Measurements from ENCODE around the gene DHRS7C. TPM values are rescaled to one million over a fixed set of nuclear protein-coding genes. Genes with fewer than 3 reads are reported as not detected.
A peak's percentile ranks its signal among the peaks of the same experiment; 100 is the strongest.

The DHRS7C gene
- total RNA-seq, 1 experiment from 2014 or later: not detected

DNA sequence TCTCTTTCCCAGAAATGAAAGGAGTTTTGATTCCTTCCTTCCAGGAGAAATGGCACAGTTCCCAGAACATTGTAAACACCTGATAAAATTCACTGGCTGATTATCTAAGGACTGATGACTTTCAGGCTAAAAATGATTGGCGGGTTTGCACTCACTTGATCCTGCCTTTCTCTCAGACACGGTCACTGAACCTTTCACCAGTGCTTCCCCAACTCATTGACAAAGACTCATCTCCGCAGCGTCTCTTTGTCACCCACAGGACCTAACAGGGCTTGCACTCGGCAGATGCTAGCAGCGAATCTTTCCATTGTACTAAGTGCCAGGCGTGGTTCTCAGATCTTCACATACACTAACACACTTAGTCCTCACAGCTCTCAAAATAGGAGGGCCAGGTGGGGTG is 7.3 kb upstream of the DHRS7C start (continued):
- TF ChIP-seq, protein P1, sequence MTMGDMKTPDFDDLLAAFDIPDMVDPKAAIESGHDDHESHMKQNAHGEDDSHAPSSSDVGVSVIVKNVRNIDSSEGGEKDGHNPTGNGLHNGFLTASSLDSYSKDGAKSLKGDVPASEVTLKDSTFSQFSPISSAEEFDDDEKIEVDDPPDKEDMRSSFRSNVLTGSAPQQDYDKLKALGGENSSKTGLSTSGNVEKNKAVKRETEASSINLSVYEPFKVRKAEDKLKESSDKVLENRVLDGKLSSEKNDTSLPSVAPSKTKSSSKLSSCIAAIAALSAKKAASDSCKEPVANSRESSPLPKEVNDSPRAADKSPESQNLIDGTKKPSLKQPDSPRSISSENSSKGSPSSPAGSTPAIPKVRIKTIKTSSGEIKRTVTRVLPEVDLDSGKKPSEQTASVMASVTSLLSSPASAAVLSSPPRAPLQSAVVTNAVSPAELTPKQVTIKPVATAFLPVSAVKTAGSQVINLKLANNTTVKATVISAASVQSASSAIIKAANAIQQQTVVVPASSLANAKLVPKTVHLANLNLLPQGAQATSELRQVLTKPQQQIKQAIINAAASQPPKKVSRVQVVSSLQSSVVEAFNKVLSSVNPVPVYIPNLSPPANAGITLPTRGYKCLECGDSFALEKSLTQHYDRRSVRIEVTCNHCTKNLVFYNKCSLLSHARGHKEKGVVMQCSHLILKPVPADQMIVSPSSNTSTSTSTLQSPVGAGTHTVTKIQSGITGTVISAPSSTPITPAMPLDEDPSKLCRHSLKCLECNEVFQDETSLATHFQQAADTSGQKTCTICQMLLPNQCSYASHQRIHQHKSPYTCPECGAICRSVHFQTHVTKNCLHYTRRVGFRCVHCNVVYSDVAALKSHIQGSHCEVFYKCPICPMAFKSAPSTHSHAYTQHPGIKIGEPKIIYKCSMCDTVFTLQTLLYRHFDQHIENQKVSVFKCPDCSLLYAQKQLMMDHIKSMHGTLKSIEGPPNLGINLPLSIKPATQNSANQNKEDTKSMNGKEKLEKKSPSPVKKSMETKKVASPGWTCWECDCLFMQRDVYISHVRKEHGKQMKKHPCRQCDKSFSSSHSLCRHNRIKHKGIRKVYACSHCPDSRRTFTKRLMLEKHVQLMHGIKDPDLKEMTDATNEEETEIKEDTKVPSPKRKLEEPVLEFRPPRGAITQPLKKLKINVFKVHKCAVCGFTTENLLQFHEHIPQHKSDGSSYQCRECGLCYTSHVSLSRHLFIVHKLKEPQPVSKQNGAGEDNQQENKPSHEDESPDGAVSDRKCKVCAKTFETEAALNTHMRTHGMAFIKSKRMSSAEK (CRISPR knock-in tag; IDR thresholded peaks at IDR 0.05; ENCODE audit: borderline replicate concordance): no peak
- TF ChIP-seq GTF2I (CRISPR knock-in tag; conservative IDR thresholded peaks at IDR 0.05): no peak
- TF ChIP-seq MYBL2 (CRISPR knock-in tag; IDR thresholded peaks at IDR 0.05): no peak
- TF ChIP-seq CREB1 (CRISPR knock-in tag; IDR thresholded peaks at IDR 0.05): no peak
- no peak for TF ChIP-seq NR3C1 (CRISPR knock-in tag; conservative IDR thresholded peaks at IDR 0.05; ENCODE audit: low read depth)
- TF ChIP-seq ZNF317 (CRISPR knock-in tag; IDR thresholded peaks at IDR 0.05; ENCODE audit: borderline replicate concordance, low read depth): no peak
- TF ChIP-seq PRRX2 (CRISPR knock-in tag; IDR thresholded peaks at IDR 0.05): no peak
- TF ChIP-seq, protein P2, sequence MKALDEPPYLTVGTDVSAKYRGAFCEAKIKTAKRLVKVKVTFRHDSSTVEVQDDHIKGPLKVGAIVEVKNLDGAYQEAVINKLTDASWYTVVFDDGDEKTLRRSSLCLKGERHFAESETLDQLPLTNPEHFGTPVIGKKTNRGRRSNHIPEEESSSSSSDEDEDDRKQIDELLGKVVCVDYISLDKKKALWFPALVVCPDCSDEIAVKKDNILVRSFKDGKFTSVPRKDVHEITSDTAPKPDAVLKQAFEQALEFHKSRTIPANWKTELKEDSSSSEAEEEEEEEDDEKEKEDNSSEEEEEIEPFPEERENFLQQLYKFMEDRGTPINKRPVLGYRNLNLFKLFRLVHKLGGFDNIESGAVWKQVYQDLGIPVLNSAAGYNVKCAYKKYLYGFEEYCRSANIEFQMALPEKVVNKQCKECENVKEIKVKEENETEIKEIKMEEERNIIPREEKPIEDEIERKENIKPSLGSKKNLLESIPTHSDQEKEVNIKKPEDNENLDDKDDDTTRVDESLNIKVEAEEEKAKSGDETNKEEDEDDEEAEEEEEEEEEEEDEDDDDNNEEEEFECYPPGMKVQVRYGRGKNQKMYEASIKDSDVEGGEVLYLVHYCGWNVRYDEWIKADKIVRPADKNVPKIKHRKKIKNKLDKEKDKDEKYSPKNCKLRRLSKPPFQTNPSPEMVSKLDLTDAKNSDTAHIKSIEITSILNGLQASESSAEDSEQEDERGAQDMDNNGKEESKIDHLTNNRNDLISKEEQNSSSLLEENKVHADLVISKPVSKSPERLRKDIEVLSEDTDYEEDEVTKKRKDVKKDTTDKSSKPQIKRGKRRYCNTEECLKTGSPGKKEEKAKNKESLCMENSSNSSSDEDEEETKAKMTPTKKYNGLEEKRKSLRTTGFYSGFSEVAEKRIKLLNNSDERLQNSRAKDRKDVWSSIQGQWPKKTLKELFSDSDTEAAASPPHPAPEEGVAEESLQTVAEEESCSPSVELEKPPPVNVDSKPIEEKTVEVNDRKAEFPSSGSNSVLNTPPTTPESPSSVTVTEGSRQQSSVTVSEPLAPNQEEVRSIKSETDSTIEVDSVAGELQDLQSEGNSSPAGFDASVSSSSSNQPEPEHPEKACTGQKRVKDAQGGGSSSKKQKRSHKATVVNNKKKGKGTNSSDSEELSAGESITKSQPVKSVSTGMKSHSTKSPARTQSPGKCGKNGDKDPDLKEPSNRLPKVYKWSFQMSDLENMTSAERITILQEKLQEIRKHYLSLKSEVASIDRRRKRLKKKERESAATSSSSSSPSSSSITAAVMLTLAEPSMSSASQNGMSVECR (CRISPR knock-in tag; IDR thresholded peaks at IDR 0.05; ENCODE audit: borderline replicate concordance): no peak
- no peak for TF ChIP-seq ZNF121 (CRISPR knock-in tag; IDR thresholded peaks at IDR 0.05)
- TF ChIP-seq, protein P3, sequence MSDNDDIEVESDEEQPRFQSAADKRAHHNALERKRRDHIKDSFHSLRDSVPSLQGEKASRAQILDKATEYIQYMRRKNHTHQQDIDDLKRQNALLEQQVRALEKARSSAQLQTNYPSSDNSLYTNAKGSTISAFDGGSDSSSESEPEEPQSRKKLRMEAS (CRISPR knock-in tag; IDR thresholded peaks at IDR 0.05): no peak

DNA sequence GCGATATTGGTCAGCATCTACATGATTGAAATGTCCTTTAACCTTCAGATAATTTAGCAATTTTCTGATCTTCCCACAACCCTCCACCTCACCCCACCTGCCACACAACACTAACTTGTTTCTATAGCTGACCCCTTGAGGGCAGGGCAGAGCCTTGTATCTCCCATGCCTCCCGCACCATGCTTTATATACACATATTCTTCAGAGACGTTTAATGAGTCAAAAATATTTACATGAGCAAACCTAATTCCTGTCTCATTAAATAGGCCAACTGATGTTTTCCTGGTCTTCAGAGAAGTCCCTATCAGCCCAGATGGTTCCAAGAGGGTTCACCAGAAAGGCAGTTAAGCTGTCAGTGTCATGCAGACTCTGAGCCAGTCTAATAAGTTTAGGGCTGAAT is 6.6 kb upstream of the DHRS7C start:
- Mint-ChIP-seq H3K4me3 (no peak overlapping the region), H3K27me3 (ENCODE audit: low read depth) (no peaks in the 10 kb centered on the region), H3K4me1 (no peaks in the 10 kb centered on the region), H3K27ac (0 out of 2 replicates have a peak overlapping the region, but pooled peaks have one; percentile 29), H3K9me3 (no peaks in the 10 kb centered on the region), H3K36me3 (no peaks in the 10 kb centered on the region)
- no peak for TF ChIP-seq SOX15 (CRISPR knock-in tag; IDR thresholded peaks at IDR 0.05)
- TF ChIP-seq, protein P4, sequence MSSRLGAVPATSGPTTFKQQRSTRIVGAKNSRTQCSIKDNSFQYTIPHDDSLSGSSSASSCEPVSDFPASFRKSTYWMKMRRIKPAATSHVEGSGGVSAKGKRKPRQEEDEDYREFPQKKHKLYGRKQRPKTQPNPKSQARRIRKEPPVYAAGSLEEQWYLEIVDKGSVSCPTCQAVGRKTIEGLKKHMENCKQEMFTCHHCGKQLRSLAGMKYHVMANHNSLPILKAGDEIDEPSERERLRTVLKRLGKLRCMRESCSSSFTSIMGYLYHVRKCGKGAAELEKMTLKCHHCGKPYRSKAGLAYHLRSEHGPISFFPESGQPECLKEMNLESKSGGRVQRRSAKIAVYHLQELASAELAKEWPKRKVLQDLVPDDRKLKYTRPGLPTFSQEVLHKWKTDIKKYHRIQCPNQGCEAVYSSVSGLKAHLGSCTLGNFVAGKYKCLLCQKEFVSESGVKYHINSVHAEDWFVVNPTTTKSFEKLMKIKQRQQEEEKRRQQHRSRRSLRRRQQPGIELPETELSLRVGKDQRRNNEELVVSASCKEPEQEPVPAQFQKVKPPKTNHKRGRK (CRISPR knock-in tag; IDR thresholded peaks at IDR 0.05; ENCODE audit: borderline replicate concordance): no peak
- no peak for TF ChIP-seq RELA (CRISPR knock-in tag; IDR thresholded peaks at IDR 0.05; ENCODE audit: borderline replicate concordance)
- no peak for ATAC-seq
- ChIA-PET POLR2A (no interaction called here), CTCF (interaction anchor here (0.8 kb wide), 1 partner anchor 92 kb away, joined by 4 read pairs; no protein-coding TSS in a partner anchor)
- DNase-seq (ENCODE audit: low spot score): no peak

All from WTC11 (cell line).